Activated CD8-positive, alpha-beta memory T cell treated with anti-CD3 and anti-CD28 coated beads for 48 hours (primary cell): Measurements from ENCODE around the gene AP4M1.
"Not testable (repeated sequence)": the region's sequence is repeated elsewhere in the genome, so short reads cannot be mapped to it uniquely, and the experiment has no call there.

ENCODE experiments used
- DNase-seq, 3 experiments: peaks; one replicate each; pipeline ENCODE4 v3.0.0-alpha.2; 2020; ENCODE audit warnings: low read depth in 2 of 3, low spot score in 2 of 3

Gene AP4M1

DNA sequence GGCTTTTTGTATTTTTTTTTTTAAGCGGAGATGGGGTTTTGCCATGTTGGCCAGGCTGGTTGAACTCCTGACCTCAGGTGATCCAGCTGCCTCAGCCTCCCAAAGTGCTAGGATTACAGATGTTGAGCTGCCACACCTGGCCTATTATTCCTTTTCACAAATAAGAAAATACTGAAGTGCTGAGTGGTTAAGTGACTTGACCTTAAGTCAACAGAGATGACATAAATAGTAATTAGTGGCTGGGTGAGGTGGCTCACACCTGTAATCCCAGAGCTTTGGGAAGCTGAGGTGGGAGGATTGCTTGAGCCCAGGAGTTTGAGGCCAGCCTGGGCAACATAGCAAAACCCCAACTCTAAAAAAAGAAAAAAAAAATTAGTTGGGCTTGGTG, 28.8 kb downstream of the AP4M1 start:
- DNase-seq, result not testable (repeated sequence)

DNA sequence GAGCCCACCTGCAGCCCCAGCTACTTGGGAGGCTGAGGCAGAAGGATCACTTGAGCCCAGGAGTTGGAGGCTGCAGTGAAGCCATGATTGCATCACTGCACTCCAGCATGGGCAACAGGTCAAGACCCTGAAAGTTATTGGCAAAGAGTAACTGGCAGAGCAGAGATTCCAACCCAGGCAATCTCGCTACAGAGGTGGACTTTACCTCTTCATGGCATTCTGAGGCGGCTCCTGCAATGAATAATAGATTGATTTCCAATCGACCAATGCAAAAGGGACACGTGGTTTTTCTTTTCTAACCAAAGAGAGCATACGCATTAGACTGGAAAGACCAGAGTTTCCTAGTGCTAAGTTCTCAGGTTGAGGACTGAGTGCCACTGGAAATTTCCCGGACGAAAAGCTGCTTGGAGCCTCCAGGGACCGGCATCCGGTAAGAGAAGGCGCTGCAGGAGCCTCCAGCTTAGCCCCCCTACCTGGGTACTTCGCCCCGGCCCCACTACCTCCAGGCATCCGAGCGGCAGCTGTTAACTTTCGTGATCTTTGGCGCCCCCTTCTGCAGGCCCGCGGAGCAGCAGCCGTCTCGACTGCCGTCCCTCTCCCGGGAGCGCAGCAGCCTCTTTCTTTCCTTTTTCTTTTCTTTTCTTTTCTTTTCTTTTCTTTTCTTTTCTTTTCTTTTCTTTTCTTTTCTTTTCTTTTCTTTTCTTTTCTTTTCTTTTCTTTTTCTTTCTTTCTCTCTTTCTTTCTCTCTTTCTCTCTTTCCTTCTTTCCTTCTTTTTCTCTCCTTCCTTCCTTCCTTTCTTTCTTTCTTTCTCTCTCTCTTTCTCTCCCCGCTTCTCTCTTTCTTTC, 29.4 kb downstream of the AP4M1 start:
- peak in 2 of 3 experiments; percentile 69 to 81 for DNase-seq

GRCh38 chr7:100132126-100132525, 30.7 kb downstream of the AP4M1 start:
- no peak for DNase-seq

DNA sequence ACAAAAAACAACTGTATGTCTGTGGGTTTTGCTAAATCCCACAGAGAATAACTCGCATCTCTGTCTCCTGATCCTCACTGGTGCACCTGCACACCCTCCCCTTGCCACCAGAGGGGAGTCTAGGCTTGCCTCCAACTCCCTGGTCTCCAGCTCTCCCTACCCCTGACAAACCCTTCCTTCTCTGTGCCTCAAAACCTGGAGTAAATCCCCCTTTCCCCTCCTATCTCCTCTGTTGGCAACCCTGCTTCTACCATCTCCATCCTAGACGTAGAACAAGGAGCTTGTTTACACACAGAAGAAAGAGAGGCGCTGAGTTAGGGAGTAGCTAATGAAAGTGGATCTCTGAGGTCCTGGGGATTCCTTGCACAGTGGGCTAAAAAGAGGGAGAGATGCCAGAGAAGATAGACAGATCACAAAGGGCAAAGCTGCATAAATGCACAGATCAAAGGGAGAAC, 31.3 kb downstream of the AP4M1 start:
- peak in 1 of 3 experiments; percentile 34 for DNase-seq

DNA sequence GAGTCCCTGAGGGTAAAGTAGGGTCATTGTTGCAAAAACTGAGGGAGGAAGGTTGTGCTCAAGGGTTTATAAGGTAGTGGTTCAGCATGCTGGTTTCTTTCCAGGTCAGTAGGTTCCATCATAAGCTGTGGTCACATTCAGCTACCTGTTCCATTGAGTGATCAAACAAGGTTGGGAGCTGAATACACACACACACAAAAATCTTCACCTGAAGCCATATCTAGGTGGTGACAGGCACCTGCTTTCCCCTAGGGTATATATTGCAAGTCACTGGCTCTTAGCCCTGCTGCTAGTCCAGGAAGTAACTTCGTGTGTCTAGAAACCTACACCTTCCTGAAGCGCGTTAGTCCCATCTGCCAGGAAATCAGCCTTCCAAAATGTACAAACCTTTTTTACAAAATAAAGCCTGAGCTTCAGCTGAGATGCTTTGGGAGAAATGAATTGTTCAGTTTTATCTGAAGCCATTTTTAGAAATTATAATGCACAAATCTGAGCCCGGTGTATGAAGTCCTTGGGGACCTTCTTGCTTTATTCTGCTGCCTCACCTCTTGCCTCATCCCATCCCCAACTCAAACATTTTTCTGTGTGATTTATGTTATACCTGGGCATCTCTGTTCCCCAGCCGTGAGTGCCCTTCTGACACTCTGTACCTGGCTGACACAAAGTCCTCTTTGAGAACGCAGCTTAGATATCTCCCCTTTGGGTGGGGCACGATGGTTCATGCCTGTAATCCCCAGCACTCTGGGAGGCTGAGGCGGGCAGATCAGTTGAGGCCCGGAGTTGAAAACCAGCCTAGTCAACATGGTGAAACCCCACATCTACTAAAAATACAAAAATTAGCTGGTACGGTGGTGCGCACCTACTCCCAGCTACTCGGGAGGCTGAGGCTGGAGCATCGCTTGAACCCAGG, 36.7 kb downstream of the AP4M1 start:
- no peak for DNase-seq

- no peak for DNase-seq
Measured at GRCh38 chr7:100141555-100141949, 40.1 kb downstream of the AP4M1 start.

- DNase-seq, result no peak
Measured at GRCh38 chr7:100142461-100142860, 41.0 kb downstream of the AP4M1 start.

DNA sequence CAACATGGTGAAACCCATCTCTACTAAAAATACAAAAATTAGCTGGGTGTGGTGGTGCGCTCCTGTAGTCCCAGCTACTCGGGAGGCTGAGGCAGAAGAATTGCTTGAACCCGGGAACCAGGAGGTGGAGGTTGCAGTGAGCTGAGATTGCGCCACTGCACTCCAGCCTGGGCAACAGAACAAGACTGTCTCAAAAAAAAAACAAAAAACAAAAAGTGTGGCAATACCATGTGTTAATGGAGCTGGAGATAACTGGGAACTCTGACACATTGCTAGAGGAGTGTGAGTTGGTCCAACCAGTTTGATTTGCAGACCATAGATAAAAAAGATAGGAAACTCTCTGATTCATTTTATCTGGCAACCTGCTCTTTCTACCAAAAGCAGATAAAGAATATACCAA, 44.9 kb downstream of the AP4M1 start:
- DNase-seq, result not testable (repeated sequence)

GRCh38 chr7:100147278-100147677, 45.8 kb downstream of the AP4M1 start:
- no peak for DNase-seq

- no peak for DNase-seq
Measured at GRCh38 chr7:100148225-100148558, 46.7 kb downstream of the AP4M1 start.

- DNase-seq, result peak; percentile 69 to 95 (median 92)
Measured at GRCh38 chr7:100148559-100149328, 47.3 kb downstream of the AP4M1 start, which contains the start of gene LAMTOR4. Gene LAMTOR4, plus strand, starts transcription at chr7:100148918. Its CDS starts 55 bp downstream, at chr7:100148973.

DNA sequence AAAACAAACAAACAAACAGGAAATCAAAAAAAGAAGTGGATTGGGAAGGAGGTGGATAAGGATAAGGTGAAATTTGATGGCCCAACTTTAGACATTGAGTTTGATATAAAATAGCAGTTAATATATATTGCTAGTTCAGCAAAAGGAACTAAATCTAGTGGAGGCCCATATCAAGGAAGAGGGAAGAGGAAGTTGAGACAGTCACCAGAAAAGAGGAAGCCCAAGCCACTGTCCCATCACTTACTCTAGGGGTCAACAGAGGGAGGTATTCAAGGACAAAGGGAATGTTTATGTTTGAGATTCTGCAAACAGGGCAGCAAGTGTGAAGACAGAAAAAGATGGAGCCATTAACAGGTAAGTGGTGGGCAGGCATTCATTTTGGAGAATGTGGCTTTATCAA, 51.0 kb downstream of the AP4M1 start:
- no peak for DNase-seq

DNA sequence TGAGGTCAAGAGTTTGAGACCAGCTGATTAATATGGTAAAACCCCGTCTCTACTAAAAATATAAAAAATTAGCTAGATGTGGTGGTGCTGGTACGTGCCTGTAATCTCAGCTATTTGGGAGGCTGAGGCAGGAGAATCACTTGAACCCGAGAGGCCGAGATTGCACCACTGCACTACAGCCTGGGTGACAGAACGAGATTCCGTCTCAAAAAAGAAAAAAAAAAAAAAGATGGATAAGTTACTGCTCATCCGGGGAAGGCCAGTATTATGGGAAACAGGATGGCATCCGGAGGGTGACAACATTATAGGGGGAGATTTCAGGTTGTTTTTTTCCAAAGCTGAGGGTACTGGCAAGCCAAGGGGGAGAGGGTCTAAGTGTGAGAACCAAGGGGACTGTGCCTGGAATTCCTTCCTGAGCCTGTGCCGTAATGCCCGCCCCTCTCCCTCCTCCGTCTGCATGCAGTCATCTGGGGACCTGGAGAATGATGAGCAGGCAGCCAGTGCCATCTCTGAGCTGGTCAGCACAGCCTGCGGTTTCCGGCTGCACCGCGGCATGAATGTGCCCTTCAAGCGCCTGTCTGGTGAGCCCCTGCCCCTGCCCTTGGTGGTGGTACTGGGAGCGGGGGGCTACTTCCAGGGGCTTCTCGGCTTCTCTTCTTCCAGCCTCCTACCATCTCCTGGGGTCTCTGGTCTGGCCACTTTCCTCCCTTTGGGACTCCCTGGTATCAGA, 51.7 kb downstream of the AP4M1 start:
- no peak for DNase-seq

GRCh38 chr7:100153708-100154535, 52.5 kb downstream of the AP4M1 start:
- no peak for DNase-seq

DNA sequence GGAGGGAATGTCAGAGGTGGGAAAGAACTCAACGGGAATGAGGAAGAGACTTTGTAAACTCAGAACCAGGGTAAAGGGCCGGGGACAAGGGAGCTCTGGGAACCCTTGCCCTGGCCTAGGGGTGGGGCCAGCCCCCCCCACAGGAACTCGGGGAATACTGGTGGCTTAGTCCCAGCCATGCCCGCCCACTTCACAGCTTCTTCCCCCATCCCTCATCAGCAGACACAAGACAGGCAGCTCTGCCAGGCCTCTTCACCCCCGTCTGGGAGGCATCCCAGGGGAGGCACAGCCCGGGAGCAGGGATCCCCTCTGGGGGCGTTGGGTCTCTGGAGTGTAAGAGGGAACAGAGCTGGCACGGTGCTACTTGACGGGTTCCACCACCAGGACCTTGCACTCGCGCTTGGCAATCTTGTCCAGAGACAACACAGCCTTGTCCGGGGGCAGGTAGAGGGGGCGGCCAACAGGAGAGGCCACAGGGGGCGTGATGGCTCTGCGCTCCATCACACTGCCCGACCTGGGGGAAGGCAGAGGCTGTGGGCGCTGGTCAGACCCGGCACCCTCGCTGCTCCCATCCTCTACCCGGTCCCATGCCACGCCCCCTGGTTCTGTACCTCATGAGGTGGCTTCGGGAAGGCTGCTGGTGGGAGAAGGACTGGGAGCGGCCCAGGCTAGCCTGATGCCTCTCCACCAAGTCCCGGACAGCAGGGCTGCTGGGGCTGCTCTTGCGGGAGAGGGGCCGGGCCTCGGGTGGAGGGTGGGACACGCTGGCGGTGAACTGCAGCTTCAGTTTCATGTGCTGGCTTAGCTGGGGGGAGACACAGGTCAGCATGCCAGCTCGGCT, 53.4 kb downstream of the AP4M1 start:
- no peak for DNase-seq

DNA sequence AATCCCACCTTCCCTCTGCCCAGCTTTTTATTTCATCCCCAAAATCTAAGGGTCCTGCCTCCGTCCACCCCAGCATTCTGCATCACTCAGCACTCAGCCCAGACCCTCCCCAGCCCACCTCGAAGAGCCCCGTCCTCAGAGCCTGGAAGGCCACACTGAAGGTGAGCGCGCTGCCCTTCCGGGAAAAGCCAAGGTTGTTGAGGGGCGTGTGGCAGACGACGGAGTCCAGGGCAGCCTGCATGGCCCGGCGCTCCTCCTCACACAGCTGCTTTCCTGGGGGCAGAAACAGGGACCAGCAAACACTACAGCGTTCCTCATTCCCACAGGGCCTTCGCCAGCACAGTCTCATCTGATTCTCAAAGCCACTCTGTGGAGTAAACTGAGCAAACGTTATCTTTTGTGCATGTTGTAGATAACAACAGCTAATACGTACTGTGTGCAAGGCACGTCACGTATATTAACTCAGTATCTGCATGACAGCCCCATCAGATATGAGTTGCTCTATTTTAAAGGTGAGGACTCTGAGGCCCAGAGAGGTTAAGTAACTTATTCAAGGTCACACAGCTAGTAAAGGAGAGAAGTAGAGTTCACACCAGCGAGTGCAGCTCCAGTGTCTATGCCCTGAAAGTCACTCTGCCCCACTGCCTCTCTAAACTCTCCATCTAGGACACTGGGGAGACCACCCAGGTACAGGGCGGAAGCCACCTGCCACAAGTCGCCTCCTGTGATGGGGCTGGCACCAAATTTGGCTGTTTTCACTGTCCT, 54.3 kb downstream of the AP4M1 start:
- DNase-seq, result no peak

- DNase-seq, result no peak
Measured at GRCh38 chr7:100156331-100157068, 55.1 kb downstream of the AP4M1 start.

- DNase-seq, result no peak
Measured at GRCh38 chr7:100157069-100157333, 55.6 kb downstream of the AP4M1 start.
